PC-9 (cell line): ENCODE measurements around the gene THBS3. TPM values are rescaled to one million over a fixed set of nuclear protein-coding genes. Genes with fewer than 3 reads are reported as not detected.

Source experiments
- BruUV-seq: library from RNA; stranded (reverse); fragments of 400-500 nt; replicated peaks from 2 replicates; lab custom pipeline; 2021; lab: Mats Ljungman, UMichigan
- CTCF ChIA-PET: fragments of 300-600 bp; sonication (Branson Sonifier 250); formaldehyde crosslinking; loops from one replicate; lab custom pipeline; 2022; ENCODE audit warnings: antibody characterized with exemption; lab: Charles Lee
- POLR2A ChIA-PET: fragments of 300-600 bp; sonication (Branson Sonifier 250); formaldehyde crosslinking; loops from one replicate; lab custom pipeline; 2022; ENCODE audit warnings: antibody characterized with exemption; ENCODE audit not compliant: unreplicated experiment; lab: Charles Lee
- DNase-seq, 2 experiments: peaks; one replicate each; pipeline versions ENCODE4 v3.0.0 to v3.0.0-alpha.2; 2015 to 2022; ENCODE audit warnings: mixed read lengths in 1 of 2
- H2AFZ ChIP-seq: fragments of 200-600 bp; sonication (generic); 2 replicates; pipeline ENCODE4 v1.8.1; 2017; ENCODE audit warnings: antibody characterized with exemption
- H3F3A ChIP-seq: fragments of 200-600 bp; sonication (generic); 2 replicates; pipeline ENCODE4 v1.8.1; 2017; ENCODE audit warnings: antibody characterized with exemption, mild to moderate bottlenecking, low read depth; ENCODE audit not compliant: insufficient read depth
- H3K27ac ChIP-seq: fragments of 200-600 bp; sonication (generic); 2 replicates; pipeline ENCODE4 v1.6.1; 2016; ENCODE audit warnings: mixed run types
- H3K27me3 ChIP-seq: fragments of 200-600 bp; sonication (generic); 2 replicates; pipeline ENCODE4 v1.6.1; 2016; ENCODE audit warnings: low read depth, mixed run types; ENCODE audit not compliant: insufficient read depth
- H3K36me3 ChIP-seq: fragments of 200-600 bp; sonication (generic); 2 replicates; pipeline ENCODE4 v1.6.1; 2016; ENCODE audit warnings: low read depth, mixed run types
- H3K4me1 ChIP-seq: fragments of 200-600 bp; sonication (generic); replicated peaks from 2 replicates; pipeline ENCODE4 v1.6.1; 2016; ENCODE audit warnings: mixed run types; ENCODE audit not compliant: insufficient read depth
- H3K4me2 ChIP-seq: fragments of 200-600 bp; sonication (generic); 2 replicates; pipeline ENCODE4 v1.6.1; 2017; ENCODE audit warnings: mixed run types
- H3K4me3 ChIP-seq: fragments of 200-600 bp; sonication (generic); 2 replicates; pipeline ENCODE4 v1.6.1; 2016; ENCODE audit warnings: mixed run types
- H3K79me2 ChIP-seq: fragments of 200-600 bp; sonication (generic); 2 replicates; pipeline ENCODE4 v1.6.1; 2017; ENCODE audit warnings: low read depth, mixed run types
- H3K9me2 ChIP-seq: fragments of 200-600 bp; sonication (generic); 2 replicates; pipeline ENCODE4 v1.8.1; 2017; ENCODE audit warnings: mild to moderate bottlenecking; ENCODE audit not compliant: insufficient read depth
- H3K9me3 ChIP-seq: fragments of 200-600 bp; sonication (generic); 2 replicates; pipeline ENCODE4 v1.8.1; 2016; ENCODE audit warnings: low read depth; ENCODE audit not compliant: insufficient read depth
- H4K20me1 ChIP-seq: fragments of 200-600 bp; sonication (generic); 2 replicates; pipeline ENCODE4 v1.8.1; 2017; ENCODE audit not compliant: insufficient read depth
- EZH2 ChIP-seq: fragments of 200-600 bp; sonication (generic); IDR thresholded peaks from 2 replicates; pipeline ENCODE4 v1.8.0; 2017; ENCODE audit warnings: antibody characterized with exemption, low read depth
- intact Hi-C: fragments of 100-400 bp; cut with micrococcal nuclease; formaldehyde crosslinking; loops from one replicate; pipeline ENCODE4 v1.10.0; 2022; ENCODE audit not compliant: unreplicated experiment
- total RNA-seq: library from RNA; stranded (reverse); gene quantifications from 2 replicates; pipeline ENCODE4 v1.2.3, GENCODE V29; 2021
- TF ChIP-seq, protein P1 (sequence below): fragments of 200-600 bp; sonication (generic); conservative IDR thresholded peaks from 2 replicates; pipeline ENCODE4 v1.6.1; 2017; ENCODE audit warnings: mixed run types, antibody characterized with exemption, mild to moderate bottlenecking, moderate library complexity

Gene THBS3
- total RNA-seq, 1 experiment from 2014 or later, result 45.4 TPM

- Histone ChIP-seq H3K4me3 (peak overlapping the region; percentile 81; the same call in 1 of the 2 replicates), H3K4me1 (peaks cover 13% of the 10 kb centered on the region), H3K36me3 (0 out of 2 replicates have a peak, but pooled peaks cover 5% of the 10 kb centered on the region), H2AFZ (no peak overlapping the region), H3F3A (peaks cover 31% of the 10 kb centered on the region), H3K27ac (no peak overlapping the region), H3K79me2 (peaks cover 11% of the 10 kb centered on the region), H3K9me3 (no peaks in the 10 kb centered on the region), H3K27me3 (no peaks in the 10 kb centered on the region), H3K4me2 (peak overlapping the region; percentile 97), H4K20me1 (no peaks in the 10 kb centered on the region), H3K9me2 (no peaks in the 10 kb centered on the region)
- TF ChIP-seq, protein P1, sequence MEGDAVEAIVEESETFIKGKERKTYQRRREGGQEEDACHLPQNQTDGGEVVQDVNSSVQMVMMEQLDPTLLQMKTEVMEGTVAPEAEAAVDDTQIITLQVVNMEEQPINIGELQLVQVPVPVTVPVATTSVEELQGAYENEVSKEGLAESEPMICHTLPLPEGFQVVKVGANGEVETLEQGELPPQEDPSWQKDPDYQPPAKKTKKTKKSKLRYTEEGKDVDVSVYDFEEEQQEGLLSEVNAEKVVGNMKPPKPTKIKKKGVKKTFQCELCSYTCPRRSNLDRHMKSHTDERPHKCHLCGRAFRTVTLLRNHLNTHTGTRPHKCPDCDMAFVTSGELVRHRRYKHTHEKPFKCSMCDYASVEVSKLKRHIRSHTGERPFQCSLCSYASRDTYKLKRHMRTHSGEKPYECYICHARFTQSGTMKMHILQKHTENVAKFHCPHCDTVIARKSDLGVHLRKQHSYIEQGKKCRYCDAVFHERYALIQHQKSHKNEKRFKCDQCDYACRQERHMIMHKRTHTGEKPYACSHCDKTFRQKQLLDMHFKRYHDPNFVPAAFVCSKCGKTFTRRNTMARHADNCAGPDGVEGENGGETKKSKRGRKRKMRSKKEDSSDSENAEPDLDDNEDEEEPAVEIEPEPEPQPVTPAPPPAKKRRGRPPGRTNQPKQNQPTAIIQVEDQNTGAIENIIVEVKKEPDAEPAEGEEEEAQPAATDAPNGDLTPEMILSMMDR, result no peak
- TF ChIP-seq EZH2, result no peak
- no peak for DNase-seq
- intact Hi-C loops, result loop anchor here (10.0 kb wide), 1 partner anchor 251 kb away; no protein-coding TSS in a partner anchor
- BruUV-seq, result no TSS peak
- POLR2A ChIA-PET, result no interaction called here
- CTCF ChIA-PET, result no interaction called here
Measured at GRCh38 chr1:155253797-155254196, 46.1 kb upstream of the THBS3 start.

DNA sequence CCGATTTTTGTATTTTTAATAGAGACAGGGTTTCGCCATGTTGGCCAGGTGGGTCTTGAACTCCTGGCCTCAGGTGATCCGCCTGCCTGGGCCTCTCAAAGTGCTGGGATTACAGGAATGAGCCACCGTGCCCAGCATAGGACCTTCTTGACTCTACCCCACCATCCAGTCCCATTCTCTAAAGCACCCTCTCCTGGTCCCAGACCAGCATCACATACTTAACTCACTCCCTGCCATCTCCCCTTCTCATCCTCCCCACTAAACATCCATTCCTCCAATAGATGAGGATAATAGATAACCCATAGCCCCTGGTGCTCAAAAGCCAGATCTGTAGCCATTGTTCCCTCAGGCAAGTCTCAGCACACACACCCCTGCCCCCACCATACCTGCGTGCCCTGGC lies 45.5 kb upstream of the THBS3 start:
- Histone ChIP-seq H3K27me3 (no peaks in the 10 kb centered on the region), H2AFZ (no peak overlapping the region), H3K4me1 (peaks cover 13% of the 10 kb centered on the region), H3K27ac (no peak overlapping the region), H3K36me3 (no peaks in the 10 kb centered on the region), H3K4me2 (peak overlapping the region; percentile 97; the same call in 1 of the 2 replicates), H3K9me3 (no peaks in the 10 kb centered on the region), H4K20me1 (no peaks in the 10 kb centered on the region), H3K9me2 (no peaks in the 10 kb centered on the region), H3F3A (peaks cover 31% of the 10 kb centered on the region), H3K79me2 (peaks cover 11% of the 10 kb centered on the region), H3K4me3 (no peak overlapping the region)
- intact Hi-C loops, result loop anchor here (10.0 kb wide), 1 partner anchor 252 kb away; no protein-coding TSS in a partner anchor
- POLR2A ChIA-PET, result no interaction called here
- CTCF ChIA-PET, result no interaction called here
- DNase-seq, result no peak
- no TSS peak for BruUV-seq
- no peak for TF ChIP-seq EZH2
- TF ChIP-seq, protein P1, result no peak

DNA sequence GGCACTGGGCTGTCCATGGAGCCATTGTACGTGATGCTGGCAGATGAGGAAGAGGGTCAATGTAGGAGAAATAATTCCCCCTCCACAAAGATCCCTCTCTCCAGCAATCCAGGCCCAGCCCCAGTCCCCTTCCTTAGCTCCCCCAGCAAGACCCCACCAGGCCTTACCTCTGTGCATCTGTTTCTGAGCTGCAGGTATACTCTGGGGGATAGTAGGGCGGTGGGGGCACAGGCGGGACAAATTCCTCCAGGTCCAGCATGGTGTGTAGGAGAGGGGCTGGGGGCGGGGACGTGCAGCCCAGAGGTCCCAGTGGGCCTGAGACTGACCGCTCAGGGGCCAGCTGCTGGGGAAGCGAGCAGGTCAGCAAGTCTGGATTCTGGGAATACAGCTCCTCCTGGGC lies 43.9 kb upstream of the THBS3 start:
- TF ChIP-seq, protein P1, result no peak
- Histone ChIP-seq H3F3A (peaks cover 21% of the 10 kb centered on the region), H3K4me2 (no peak overlapping the region), H3K9me2 (no peaks in the 10 kb centered on the region), H3K27ac (no peak overlapping the region), H3K9me3 (no peaks in the 10 kb centered on the region), H3K36me3 (no peaks in the 10 kb centered on the region), H2AFZ (no peak overlapping the region), H3K4me3 (no peak overlapping the region), H3K27me3 (no peaks in the 10 kb centered on the region), H3K4me1 (peaks cover 13% of the 10 kb centered on the region), H4K20me1 (no peaks in the 10 kb centered on the region), H3K79me2 (peaks cover 11% of the 10 kb centered on the region)
- no TSS peak for BruUV-seq
- ChIA-PET POLR2A (interaction anchor here (0.6 to 0.7 kb wide), 2 partner anchors 66 to 182 kb away, joined by 3 read pairs; no protein-coding TSS in a partner anchor), CTCF (interaction anchor here (0.5 to 1.6 kb wide), 13 partner anchors 8 to 475 kb away, joined by 3 to 18 read pairs (median 5); partner anchors contain the start of genes CLK2 and THBS3)
- intact Hi-C loops, result loop anchor here (2.0 to 10.0 kb wide), 2 partner anchors 73 to 253 kb away; no protein-coding TSS in a partner anchor
- no peak for DNase-seq
